SU-DHL-6 (cell line): Measurements from ENCODE around the gene NOCT.

Experiments used
- CTCF ChIP-seq: fragments of 200-600 bp; sonication (generic); IDR thresholded peaks from one replicate; pipeline ENCODE4 v1.5.1; 2017; ENCODE audit warnings: antibody characterized with exemption, mild to moderate bottlenecking, low read length, moderate library complexity; ENCODE audit not compliant: insufficient read depth, poor library complexity, severe bottlenecking
- EZH2phosphoT487 ChIP-seq: fragments of 200-600 bp; sonication (generic), shearing (Covaris generic); conservative IDR thresholded peaks from 2 replicates; pipeline ENCODE4 v1.6.1; 2018; ENCODE audit warnings: mild to moderate bottlenecking, antibody characterized with exemption, low read length, moderate library complexity, mixed read lengths

GRCh38 chr4:139005774-139006173 lies 9.8 kb upstream of the NOCT start:
- TF ChIP-seq CTCF (no peak), EZH2phosphoT487 (no peak)
